Fibroblast of skin of scalp (primary cell): ENCODE measurements around the gene NXPH2.
"Not testable (repeated sequence)": the region's sequence is repeated elsewhere in the genome, so short reads cannot be mapped to it uniquely, and the experiment has no call there.

ENCODE experiments used
- DNase-seq: peaks from one replicate; pipeline ENCODE4 v3.0.0-alpha.2; 2013

The NXPH2 gene

DNA sequence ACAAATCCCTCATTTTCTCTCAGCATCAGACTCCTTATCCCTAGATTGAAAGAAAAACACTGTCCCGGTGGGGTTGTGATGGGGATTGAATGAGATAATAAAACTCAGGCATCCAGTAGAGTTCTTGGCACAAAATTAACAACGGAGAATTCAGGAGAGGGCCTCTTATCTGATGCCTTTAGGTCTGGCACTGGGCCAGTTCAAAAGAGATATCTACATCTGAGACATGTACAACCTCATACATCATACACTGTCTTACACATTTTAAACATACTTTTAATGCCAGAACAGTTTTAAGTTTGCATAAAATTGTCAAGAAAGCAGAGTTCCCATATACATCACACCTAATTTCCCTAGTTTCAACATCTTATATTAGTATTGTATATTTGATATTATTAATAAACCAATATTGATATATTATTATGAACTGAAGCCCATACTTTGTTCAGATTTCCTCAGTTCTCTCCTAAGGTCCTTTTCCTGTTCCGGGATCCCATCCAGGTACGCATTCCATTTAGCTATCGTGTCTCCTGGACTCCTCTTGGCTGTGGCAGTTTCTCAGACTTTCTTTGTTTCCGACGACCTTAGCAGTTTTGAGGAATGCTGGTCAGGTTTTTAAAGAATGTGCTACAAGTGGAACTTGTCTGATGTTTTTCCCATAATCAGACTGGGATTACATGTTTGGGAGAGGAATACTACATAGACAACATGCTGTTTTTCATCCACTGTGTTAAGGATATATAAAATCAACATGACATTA lies 27.8 kb downstream of the NXPH2 start:
- peak; percentile 36 for DNase-seq

DNA sequence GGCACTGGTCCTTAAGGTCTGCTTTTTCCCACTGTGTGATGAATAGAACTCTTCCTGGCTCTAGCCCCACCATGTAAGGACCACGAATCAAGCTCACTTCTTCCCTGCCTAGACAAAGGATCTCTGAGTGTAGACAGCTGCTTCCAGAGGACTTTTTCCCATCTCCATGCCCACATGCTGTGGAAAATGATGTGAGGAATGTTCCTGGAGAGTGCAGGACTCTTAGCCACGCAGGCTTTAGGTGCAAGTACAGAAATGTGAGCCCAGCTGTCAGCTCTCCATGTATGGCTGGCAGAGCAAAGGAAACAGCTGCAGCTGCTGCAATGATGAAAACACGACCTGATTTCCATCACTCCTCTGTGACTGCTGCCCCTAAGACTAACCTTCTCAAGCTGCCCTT lies 35.5 kb downstream of the NXPH2 start:
- DNase-seq = no peak

DNA sequence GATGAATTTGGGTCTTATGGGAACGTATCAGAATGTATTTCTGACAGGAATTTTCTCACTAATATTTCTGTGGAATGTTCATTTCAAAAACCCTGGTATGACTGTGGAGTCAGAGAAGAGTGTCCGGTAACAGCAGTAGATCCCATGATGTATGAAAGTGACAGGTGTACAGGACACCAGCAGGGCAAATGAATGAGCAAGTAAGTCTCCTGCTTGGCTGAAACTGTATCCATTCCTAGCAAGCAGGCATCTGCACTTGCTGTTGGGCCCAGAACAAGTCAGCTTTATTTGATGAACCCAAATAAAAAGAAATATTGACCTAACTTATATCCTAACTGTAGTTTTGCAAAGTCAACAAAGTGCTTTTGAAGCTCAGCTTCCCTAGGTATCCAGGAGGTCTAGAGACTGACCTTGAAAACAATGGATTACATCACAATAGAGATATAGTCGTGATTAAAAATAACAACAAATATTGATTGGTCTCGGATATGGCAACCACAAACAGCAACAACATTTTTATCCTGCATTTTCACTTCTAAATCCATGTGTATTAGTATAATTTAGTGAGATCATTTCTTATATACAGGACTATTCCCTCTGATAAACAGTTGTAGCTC lies 37.6 kb downstream of the NXPH2 start:
- DNase-seq = no peak

DNA sequence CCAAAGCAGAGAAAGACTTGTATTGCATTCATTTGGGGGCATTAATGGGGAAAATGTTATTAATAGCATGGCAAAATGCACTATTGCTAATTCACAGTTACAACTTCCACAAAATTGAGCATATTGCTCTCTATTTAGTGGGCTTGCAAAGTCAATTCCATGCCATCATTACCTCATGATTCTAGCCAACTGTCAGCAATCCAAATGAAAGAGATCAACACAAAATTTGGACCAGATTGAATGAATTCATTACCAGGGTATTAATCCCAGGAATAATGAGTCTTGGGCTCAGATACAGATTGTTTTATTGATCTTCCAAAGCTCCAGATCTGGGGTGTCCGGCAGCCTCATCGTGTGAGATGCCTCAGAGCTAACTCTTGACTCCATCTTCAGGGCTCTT lies 38.3 kb downstream of the NXPH2 start:
- no peak for DNase-seq

DNA sequence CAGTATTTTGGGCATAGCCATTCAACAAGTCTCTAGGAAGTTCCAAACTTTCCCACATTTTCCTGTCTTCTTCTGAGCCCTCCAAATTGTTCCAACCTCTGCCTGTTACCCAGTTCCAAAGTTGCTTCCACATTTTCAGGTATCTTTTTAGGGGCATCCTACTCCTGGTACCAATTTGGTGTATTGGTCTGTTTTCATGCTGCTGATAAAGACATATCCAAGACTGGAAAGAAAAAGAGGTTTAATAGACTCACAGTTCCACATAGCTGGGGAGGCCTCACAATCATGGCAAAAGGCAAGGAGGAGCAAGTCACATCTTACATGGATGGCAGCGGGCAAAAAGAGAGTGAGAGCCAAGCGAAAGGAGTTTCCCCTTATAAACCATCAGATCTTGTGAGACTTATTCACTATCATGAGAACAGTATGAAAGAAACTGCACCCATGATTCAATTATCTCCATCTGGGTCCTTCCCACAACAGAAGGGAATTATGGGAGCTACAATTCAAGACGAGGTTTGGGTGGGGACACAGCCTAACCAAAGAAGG lies 43.1 kb downstream of the NXPH2 start:
- not testable (repeated sequence) for DNase-seq

DNA sequence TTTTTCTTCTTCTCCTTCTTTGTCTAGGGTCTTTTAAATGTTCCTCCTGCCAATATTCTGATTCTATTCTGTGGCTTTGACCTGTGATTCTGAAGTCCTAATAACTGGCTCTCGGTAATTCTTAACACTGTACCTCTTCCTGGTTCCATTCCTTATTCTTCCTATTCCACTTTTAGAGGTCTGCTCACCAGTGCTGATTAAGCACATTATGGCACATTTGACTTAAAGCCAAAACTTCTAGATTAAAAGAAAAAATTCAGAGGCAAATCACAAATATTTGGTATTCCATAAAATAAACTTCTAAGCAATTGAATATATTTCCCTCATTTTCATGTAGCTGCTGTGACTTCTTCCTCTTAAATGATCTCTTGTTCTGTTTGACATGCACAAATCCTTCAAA lies 47.5 kb downstream of the NXPH2 start:
- DNase-seq = no peak

DNA sequence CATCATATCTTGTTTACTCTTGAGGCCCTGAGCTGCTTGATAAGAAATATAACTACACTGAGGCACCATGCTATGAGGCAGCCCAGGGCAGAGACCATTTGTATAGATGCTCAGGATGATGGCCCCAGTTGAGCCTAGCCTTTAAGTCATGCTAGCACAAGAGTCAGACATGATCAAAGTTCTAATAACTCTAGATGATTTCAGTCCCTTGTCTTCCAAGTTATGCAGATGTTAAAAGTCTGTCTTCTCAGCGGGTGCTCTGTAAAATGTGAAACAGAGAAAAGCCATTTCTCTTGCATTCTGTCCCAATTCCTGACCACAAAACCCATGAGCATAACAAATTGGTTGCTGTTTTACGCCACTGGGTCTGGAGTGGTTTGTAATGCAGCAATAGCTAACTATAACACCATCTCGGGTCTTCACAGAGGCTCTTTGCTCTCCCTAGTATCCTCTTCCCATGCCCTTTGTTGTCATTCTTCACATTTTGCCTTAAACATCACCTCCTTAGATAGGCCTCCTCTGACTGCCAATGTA lies 49.6 kb downstream of the NXPH2 start:
- DNase-seq = no peak

DNA sequence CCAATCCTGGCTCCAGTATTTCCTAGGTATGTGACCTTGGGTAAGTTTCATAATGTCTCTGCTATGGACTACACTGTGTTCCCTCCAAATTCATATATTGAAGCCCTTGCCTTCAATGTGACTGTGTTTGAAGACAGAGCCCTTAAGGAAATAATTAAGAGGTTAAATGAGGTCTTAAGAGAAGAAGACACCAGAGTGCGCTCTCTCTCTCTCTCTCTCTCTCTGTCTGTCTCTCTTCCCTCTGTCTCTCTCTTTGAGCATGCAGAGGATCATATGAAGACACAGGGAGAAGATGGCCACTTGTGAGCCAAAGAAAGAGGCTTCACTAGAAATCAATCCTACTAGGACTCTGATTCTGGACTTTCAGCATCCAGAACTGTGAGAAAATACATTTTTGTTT lies 52.2 kb downstream of the NXPH2 start:
- DNase-seq = no peak

DNA sequence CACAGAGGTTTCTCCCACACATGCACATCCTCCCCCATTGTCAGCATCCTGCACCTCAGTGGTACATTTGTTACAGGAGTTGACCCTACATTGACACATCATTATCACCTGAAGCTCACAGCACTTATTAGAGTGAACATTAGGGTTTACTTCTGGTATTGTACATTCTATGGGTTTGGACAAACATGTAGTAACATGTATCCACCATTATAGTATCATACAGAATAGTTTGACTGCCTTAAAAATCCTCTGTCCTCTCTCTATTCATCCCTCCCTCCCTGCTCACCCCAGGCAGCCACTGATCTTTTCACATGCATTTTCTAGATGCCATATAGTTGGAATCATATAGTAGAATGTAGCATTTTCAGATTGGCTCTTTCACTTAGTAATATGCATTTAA lies 53.5 kb downstream of the NXPH2 start:
- DNase-seq = no peak

DNA sequence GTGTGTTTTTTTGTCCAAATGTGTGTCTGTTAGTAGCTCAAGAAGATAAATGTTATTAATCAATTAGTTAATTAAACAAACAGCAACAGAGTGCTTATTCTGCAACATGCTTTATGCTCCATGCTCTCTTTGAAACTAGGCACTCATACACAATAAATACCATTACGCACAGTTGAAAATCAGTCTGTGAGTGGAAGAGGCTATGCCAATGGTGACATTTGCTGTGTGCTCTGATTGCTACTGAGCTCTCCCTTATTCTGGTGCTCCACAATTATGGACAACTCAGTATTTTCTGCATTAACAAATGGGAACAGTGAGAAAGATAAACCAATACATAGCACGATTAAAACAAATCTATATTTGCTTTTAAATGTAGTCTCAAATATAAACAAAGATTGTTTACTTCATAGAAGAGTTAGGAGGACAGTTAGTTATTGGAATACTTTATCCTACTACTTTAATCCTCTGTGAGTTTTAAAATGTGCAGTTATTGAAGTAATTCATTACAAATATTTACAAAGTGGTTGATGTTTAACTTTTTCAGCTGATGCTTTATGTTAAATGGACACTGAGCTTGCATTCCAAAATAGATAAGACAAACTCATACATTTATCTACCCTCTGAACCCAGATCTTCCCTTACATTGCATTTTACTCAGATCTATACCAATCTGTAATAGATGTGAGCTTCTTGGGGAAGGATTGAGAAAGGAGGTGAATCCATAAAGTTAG lies 55.3 kb downstream of the NXPH2 start:
- no peak for DNase-seq

DNA sequence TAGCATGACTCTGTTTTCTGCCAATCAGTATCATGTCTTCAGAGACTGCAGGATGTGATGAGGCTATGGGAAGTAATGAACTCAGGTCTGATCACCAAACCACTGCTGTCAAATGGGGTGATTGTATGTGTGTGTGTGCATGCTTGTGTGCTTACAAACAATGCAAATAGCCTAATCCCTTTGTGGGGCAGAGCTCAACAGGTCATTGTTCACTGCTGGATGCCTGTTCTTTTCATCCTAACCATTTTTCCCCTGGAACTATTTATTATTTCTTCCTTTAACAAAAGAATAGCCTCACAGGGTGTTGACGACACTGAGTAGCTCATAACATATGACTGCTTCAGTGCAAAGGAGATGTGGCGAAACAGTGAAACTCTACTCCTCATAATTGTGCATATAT lies 55.9 kb downstream of the NXPH2 start:
- no peak for DNase-seq

DNA sequence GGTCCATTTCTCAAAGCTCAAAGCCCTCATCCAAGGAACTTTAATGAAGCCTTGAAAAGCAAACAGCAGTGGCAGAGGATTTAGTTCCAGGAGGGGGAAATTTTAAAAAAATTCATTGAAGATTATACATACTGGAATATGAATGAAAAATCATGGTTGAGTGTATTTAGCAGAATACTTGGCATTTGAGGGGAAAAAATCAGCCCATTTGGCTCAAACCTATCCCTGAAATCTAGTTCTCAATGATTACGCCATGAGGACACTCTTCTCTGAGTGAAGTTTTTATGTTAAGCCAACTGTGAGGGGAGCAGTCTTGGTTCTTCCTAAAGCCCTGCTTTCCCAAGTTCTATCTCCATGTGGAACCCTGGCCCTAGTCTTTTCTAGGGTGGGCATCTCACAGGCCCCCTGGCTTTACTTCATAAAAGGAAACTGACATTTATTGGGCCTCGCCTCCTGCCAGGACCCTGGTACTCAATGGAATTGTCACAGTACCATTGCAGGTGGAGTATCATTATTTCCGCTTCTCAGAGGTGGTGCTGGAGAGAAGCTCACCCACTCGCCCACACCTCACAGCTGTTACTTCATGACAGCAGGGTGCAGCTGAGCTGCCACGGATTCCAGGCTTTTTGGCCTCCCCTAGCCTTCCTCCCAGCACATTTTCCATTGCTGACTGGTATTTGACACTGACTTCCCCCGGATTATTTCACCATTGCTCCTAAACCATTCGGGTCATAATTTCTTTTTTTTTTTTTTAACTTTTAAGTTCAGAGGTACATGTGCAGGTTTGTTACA lies 56.8 kb downstream of the NXPH2 start:
- DNase-seq = no peak

DNA sequence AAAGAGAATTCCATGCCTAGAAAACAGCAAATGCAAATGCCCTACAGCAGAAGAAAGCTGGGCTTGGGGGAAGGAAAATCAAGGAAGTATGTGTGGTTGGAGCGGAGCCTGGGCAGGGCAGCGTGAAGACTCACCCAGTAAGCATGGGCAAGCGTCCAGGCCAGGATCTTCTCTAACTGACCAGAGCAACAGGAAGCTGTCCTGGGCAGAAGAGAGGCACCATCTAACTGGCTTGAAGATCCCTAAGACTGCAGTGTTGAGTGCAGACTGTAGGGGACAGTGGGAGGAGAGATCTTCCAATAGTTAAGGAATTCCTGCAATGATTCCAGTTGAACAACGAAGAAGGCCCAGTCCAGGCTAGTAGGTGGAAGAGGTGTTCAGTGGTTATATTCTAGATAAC lies 57.9 kb downstream of the NXPH2 start:
- no peak for DNase-seq

DNA sequence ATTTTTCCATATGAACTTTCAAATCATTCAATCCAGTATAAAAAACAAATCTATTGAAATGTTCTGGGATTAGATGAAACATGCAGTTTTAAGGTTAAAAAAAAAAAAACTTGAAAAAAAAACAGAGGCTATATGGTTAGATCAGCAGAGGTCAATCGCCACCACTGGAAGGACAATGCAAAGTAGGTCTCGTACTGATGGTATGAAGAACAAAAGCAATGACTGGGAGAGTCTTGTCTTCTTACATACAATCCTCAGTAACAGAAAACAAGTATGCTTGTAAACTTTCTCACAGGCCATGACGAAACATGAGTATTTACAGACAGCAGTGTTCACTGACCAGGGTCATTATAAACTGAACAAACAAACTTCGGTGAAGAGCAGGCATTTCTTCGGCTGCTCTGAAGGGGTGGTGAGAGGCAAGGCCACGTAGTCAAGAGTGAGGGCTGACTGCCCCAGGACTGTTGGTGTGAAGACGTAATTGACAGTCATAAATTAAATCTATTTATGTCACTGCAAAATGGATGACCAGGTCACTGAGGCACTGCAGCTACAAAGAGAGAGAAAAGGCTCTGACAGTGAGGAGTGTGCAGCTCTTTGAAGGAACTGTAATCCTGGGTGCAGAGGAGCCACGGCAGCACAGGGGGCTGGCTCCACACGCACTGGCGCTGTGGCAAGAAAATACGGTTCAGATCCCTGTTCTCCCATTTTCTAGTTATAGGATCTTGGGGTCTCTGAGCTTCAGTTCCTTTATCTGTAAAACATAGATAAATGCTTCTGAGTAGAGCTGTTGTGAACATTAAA lies 60.0 kb downstream of the NXPH2 start:
- DNase-seq = no peak

DNA sequence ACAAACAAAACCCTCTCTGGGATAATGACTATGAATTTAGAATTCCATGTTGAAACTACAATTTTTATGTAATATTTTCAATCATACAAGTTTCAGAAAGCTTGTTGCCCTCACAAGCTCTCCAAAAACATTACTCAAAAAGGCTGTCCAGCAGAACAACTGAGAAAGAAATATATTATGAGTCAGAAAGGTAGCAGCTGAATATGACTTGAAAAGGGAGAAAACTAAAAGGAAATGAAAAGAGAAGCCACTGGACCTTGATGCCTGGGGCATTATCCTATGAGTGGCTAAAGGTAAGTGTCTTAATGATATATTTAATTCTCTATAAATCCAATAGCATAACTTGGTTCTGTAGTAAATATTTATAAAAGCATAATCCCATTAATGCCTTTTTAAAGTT lies 61.8 kb downstream of the NXPH2 start:
- DNase-seq = no peak

DNA sequence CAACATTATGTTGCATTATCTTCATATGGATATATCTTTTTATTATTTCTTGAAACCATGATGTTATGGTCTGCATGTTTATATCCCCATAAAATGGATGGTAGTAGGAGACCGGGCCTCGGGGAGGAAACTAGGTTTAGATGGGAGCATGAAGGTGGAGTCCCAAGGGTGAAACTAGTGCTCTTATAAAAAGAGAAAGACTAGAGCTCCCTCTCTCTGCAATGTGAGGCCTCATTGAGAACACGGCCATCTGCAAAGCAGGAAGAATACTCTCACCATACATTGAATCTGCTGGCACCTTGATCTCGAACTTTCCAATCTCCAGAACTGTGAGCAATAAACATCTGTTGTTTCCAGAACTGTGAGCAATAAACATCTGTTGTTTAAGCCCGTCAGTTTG lies 64.0 kb downstream of the NXPH2 start:
- no peak for DNase-seq

DNA sequence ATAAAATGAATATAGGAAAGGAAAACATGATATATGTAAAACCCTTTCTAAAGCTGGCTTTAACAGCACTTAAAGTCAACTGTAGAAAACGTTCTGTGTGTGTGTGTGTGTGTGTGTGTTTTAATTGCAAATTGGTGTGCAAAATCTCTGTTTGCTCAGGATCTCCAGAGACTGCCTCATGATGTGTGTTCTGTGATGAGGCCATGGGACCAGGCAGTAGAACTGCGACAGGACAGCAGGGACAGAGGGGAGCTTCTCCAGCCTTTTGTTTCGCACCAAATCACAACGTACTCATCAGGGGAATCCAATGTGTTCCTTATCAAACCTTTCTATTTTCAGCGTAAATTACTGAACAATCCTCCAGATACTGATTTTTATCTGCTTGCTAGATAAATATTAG lies 66.7 kb downstream of the NXPH2 start:
- DNase-seq = no peak

DNA sequence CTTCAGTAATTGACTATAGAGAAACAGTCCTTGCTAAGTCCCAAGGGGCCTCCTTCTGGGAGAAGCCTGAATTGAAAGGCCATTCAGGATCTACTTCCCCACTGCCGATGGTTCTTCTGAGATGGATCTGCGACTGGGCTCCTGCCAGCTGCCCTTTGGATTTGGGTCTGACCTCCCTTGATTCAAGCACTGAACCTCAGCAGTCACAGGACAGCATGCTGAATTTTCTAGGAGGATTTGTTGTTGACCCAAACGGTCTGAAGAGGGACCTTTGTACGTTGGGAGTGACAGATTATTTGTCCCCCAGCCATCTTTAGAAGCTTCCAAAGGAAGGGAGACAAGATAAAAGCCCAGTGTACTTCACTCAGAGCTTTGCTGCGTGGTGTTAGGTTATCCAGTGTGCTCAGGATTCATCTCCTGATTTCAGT lies 67.1 kb downstream of the NXPH2 start:
- no peak for DNase-seq

DNA sequence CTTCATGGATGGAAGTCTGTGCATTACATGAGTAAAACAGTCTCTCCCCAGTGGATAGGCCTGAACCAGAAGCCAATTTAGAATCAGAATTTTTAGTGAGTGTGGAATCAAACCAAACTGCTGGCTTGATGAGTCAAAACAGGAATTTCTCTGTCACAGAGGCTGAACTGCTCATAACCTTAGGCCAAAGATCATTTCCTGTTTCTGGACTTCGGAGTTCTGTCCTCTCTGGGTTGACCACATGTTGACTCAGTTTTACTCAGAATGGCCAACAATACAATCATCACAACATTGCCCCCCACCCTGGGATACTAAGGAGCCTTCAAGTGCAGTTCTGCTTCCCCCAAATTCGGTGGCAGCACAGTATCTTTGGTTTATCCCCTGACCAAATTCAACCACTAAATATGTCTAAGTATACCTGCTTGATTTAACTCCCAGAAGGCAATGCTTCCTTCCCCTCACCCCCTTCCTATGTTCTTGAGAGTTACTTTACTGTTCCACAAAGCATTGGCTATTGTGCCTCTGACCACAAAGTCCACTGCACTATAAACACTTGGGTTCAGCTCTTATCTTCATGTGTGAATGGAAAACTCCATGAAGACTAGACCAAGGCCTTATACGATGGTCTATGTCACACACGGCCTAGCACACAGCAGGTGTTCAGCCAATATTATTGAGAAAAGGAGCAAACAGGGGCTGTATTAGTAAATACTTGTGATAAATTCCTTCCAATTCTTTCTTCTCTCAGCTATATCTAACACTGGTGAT lies 67.8 kb downstream of the NXPH2 start:
- no peak for DNase-seq

DNA sequence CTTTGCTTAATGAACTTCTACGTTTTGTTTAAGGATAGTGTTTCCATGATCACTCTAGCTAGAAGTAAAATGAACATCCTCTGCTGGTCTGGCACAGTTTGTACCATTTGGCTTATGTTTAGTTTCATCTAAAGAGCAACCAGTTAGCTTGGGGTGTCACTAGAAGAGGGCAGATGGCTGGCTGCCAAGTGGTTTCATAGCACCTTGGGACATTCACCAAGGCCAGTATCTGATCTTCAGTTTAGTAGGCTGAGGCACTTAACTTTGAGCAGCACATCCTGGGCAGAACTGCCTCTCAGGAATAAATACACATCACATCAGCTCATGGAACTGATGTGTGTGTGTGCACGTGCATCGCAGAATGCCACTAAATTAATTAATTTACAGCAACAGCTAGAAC lies 68.4 kb downstream of the NXPH2 start:
- no peak for DNase-seq
